GM21619 (cell line): Measurements from ENCODE around the gene RBM23.

Source experiments
- ATAC-seq: cut with Tn5 transposase; IDR thresholded peaks from one replicate; pipeline ENCODE4 v1.9.1; 2021; ENCODE audit not compliant: unreplicated experiment

RBM23 gene

DNA sequence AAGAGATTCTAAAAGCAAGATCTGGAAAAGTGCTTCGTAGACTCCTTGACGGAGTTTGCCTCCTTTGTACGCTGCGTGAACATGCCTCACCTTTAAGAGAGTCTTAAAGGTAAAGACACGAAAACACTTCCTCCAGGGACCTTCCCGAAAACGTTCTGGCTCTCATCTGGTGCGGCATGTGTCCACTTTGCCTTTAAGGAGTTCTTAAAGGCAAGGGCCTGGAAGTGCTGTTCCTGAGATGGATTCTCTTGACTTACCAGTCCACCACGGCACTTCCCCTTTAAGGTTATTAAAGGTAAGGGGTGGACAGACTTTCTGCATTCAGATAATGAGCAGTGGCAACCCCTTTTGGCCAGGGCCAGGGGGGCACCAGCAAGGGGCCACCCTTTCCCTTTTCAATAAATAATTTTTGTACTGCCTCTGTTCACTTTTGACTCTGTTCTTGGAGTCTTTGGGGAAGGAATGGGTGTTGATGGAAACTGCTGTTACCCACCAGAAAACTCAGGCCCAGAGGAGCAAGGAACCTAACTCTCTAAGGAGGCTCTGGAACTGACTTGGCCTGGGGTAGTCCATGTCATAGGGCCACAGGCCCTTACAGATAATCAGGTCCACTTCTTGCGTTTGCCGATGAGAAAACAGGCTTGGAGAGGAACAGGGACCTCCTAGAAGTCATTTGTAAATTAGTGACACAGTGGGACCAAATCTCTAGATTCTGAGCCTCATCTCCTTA is 31.5 kb downstream of the RBM23 start:
- ATAC-seq = peak; percentile 35

DNA sequence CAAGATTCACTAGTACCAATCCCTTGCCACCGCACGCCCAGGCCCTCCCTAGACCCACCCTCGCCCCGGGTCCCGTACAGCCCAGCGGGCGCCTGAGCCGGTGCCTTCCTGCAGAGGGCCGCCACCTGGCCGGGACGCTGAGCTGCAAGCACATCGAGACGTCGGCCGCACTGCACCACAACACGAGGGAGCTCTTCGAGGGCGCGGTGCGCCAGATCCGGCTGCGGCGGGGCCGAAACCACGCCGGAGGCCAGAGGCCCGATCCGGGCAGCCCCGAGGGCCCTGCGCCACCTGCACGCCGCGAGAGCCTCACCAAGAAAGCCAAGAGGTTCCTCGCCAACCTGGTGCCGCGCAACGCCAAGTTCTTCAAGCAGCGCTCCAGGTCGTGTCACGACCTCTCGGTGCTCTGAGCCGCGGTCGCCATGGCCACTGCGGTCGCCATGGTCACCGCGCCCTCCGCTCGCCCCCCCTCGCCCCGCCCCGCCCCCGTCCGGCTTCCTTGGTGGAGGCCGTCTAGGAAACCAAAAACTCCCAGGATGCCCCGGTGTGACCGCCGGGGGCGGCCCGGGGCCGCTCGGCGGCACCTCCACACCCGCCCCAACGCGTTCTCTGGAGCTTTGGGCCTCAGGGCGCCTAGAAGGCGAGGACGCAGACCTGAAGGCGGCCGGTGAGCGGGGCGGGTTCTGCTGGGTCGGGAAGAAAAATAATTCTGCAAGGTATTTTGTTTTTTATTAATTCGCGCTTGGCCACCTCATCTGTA is 32.3 kb downstream of the RBM23 start:
- peak; percentile 48 for ATAC-seq

DNA sequence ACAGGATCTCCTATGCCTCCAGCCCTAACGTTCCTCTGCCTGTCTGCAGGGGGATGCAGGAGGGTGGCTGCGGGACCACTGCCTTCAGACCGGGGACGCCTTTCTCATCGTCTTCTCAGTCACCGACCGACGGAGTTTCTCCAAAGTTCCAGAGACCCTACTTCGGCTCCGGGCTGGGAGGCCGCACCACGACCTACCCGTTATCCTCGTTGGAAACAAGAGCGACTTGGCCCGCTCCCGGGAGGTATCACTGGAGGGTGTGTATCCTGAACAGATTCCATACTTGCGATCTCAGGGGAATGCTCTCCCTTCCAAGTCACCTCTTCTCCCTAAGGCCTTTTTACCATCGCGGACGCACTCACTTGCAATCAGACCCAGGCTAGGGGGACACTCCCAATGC is 33.0 kb downstream of the RBM23 start:
- ATAC-seq = no peak

DNA sequence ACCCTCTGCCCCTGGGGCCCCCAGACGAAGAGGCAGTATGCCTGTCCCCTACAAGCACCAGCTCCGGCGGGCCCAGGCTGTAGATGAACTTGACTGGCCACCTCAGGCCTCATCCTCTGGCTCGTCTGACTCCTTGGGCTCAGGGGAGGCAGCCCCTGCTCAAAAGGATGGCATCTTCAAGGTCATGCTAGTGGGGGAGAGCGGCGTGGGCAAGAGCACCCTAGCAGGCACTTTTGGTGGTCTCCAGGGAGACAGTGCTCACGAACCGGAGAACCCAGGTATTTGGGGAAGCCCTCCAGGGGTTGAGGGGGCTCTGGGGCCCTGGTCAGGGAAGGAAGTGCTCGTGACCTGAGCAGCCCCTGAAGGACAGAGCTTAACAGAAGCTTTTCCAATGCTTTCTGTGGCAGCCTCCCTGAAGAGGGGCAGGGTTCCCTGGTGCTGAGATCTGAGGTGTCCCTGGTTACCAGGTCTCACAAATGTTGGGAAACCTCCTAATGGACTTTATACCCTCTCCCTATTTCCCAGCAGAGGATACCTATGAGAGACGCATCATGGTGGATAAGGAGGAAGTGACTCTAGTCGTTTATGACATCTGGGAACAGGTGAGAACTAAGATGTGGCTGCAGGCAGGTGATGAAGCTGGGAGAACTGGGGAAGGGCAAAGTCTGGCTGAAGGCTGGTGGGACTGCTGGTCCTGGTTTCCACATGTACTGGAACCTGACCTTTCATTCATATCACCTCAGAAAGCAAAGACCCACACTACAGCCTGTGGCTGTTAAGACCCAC is 34.0 kb downstream of the RBM23 start:
- ATAC-seq = no peak

DNA sequence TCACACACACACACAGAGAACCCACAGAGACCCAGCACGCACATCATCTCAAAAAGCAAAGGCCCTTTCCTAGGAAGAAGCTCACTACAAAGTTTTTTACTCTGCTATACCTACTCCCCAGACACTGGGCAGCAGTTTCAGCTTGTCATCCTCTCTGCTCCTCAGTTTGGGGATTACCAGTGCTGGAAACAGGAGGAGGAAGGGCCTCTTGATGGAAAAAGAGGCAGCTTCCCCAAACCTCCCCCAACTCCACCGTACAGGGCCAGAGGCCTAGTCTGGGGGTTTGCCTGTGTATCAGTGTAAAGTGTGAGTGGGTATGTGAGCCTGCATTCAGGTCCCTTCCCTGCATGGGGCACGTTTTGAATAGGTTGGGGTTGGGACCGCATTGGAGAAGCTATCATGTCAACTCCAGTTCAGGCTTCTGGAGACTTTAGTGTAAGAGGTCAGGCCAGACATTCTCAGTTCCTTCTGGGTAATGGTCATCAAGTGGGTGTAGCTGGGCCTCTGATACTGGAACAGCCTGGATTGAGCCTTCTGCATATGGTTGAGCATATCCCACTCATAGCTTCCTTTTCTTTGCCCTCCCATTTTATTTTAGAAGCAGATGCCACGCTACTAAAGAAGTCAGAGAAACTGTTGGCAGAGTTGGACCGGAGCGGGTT is 34.7 kb downstream of the RBM23 start:
- no peak for ATAC-seq

DNA sequence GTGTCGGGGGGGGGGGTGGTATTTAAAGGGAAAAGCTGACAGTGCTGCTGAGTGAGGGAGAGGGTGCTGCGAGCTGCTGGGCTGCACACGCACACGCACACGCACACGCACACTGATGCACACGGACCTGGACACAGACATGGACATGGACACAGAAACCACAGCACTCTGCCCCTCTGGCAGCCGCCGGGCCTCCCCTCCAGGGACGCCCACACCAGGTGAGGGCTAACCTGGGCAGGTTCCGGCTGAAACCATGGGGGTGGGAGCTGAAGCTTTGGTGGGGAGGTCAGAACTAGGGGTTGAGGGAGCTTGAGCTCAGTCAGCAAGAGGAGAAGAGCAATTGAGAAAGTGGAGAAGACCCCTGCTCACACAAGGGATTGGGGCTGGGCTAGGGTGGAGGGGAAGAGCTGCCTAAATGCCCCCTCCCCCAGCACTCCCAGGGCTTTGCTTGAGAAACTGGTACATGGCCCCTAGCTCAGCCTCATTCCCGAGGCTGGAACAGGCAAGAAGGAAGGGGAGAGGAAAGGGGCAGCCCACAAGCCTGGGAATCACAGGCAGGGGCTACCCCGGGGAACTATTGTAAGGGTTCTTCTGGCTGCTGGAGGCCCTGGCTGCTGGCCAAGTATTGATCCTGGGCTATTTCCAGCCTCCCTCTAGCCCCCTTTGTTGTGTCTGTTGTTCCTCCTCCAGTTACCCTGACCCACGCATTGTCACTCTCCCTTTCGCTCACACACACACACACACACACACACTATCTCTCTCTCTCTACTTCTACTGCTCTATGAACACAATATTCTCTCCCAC is 35.6 kb downstream of the RBM23 start, which contains the start of gene REM2:
Gene REM2 (plus strand): TSS at position 50 of the 804 bp plus-strand sequence. CDS start 66 bp downstream, at position 116.
- ATAC-seq = no peak

DNA sequence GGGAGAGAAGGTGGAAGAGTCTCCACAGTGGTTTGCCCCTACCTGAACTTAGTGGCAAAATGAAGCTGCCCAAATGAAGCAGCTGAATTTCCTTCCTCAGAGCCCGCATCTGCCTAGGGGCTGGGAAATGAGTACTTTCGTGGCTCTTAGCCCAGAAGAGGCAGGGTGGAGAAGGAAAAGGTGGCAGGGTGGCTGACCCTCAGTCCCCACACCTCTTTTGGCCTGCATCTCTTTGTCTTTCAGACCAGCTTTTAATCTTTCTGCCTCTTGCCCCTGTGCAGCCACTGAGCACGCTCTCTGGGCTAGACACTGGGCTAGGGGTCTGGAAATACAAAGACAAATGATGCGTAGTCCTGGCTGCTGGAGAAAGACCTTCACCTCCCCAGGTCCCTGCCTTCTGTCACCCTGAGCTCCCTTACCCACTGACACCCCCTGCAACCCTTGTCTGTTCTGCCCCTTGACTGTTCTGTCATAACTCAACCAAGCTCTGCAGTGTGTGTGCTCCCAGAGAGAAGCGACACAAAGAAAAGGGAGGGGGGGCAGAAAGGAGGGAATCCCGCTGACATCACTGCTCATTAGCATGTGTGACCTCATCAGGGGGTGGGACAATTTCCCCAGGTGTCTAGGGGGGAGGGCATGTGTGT is 36.3 kb downstream of the RBM23 start:
- no peak for ATAC-seq

DNA sequence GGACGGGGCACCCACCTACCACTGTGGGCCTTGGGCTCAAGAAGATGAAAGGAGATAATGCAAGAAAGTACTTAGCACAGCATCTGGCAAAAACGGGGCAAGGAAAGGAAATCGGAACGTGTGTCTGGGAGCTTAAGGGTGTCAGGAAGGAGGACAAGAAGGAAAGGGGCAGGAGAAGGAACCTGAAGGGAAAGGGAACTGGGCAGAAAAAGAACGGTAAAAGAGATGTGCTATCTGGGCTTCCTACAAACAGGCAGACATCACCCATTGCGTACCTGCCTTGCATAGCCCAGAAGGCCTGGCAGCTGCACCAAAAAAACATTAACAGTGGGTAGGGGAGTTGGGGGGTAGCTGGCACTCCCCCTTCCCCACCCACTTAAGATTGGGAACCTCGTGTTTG is 36.9 kb downstream of the RBM23 start:
- ATAC-seq = no peak

DNA sequence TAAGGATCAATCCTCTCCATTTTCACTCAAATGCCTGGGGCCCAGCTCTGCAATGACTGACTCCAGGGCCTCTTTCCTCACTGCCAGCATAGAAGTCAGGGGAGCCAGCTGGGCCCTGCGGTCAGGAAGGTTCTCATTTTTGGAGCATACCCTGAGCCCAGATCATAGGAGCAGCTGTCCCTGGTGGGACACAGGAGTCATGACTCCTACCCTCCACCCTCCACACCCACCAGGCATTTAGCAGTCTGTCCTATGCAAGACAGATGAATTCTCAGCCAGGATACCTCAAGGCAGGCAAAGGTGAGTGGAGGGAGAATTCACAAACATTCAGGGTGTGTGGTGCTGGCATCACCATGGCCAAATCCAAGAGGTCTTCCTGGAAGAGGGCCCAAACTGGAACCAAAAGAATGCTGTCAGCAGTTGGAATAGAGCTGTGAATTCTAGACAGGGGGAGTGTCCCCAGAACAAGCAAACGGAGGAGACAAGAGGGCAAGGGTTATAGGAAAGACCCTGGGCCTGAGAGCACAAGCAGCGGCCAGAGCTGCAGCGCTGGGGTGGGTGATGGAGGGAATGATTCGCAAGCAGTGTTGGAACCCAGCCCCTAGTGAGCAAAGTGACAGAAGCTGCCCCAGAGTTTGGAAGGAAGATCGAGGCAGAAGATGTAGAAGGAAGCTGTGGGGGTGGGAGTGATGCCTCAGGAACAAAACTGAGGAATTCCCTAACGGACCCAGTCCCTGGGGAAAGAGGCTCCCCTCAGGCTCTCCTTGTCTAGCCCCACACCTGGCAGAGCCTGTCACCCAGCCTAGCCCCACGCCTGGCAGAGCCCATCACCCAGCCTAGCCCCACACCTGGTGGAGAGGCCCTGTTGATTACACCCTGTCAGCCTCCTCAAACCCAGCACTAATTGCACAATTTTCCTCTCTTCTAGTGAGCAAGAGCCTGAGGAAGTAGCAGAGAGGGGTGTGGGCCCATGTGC is 40.4 kb downstream of the RBM23 start:
- ATAC-seq = no peak

DNA sequence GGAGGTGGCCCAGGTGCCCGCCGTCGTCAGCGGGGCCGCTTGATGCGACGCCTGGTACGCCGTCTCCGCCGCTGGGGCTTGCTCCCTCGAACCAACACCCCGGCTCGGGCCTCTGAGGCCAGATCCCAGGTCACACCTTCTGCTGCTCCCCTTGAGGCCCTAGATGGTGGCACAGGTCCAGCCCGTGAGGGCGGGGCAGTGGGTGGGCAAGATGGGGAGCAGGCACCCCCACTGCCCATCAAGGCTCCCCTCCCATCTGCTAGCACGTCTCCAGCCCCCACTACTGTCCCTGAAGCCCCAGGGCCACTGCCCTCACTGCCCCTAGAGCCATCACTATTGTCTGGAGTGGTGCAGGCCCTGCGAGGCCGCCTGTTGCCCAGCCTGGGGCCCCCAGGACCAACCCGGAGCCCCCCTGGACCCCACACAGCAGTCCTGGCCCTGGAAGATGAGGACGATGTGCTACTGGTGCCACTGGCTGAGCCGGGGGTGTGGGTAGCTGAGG is 41.9 kb downstream of the RBM23 start:
- no peak for ATAC-seq

DNA sequence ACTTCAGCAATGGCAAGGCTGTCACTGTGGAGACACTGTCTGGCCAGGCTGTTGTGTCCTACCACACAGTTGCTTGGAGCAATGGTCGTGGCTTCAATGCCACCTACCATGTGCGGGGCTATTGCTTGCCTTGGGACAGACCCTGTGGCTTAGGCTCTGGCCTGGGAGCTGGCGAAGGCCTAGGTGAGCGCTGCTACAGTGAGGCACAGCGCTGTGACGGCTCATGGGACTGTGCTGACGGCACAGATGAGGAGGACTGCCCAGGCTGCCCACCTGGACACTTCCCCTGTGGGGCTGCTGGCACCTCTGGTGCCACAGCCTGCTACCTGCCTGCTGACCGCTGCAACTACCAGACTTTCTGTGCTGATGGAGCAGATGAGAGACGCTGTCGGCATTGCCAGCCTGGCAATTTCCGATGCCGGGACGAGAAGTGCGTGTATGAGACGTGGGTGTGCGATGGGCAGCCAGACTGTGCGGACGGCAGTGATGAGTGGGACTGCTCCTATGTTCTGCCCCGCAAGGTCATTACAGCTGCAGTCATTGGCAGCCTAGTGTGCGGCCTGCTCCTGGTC is 43.1 kb downstream of the RBM23 start:
- ATAC-seq = no peak

DNA sequence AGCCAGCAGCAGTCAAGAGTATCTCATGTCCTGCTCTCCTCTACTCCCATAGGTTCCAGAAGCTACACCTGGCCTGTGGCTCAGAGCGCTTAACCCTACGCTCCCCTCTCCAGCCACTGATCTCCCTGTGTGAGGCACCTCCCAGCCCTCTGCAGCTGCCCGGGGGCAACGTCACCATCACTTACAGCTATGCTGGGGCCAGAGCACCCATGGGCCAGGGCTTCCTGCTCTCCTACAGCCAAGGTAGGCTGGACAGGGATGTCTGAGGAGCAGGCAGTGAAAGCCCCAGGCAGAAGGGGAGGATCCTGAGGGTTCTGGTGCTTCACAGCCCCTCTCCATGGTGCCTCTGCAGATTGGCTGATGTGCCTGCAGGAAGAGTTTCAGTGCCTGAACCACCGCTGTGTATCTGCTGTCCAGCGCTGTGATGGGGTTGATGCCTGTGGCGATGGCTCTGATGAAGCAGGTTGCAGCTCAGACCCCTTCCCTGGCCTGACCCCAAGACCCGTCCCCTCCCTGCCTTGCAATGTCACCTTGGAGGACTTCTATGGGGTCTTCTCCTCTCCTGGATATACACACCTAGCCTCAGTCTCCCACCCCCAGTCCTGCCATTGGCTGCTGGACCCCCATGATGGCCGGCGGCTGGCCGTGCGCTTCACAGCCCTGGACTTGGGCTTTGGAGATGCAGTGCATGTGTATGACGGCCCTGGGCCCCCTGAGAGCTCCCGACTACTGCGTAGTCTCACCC is 43.8 kb downstream of the RBM23 start:
- ATAC-seq = no peak

DNA sequence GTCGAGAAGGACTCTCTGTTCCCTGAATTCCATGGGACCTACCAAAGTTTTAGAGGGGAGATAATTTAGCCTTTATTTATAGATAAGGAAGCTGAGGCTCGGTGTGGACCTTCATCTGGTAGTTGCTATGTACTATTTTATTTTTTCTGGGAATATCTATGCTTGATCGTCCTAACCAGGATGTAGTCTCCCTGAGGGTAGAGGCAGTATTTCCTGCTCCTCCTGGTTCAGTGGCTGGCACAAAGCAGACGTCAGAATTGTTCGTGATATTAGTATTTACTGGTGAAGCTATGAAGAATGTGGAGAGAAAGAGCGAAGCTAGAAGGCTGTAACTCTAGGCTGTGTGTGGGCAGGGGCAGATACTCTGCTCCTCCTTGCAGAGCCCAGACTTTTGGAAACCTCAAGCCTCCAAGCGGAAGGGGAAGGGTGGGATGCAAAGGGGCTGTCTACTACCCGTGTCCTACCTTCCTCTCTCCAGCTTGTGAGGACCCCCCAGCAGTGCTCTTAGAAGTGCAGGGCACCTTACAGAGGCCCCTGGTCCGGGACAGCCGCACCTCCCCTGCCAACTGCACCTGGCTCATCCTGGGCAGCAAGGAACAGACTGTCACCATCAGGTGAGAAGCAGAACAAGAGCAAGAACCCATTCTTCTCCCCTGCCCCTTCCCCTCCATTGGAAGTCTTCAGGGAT is 46.0 kb downstream of the RBM23 start:
- ATAC-seq = no peak

DNA sequence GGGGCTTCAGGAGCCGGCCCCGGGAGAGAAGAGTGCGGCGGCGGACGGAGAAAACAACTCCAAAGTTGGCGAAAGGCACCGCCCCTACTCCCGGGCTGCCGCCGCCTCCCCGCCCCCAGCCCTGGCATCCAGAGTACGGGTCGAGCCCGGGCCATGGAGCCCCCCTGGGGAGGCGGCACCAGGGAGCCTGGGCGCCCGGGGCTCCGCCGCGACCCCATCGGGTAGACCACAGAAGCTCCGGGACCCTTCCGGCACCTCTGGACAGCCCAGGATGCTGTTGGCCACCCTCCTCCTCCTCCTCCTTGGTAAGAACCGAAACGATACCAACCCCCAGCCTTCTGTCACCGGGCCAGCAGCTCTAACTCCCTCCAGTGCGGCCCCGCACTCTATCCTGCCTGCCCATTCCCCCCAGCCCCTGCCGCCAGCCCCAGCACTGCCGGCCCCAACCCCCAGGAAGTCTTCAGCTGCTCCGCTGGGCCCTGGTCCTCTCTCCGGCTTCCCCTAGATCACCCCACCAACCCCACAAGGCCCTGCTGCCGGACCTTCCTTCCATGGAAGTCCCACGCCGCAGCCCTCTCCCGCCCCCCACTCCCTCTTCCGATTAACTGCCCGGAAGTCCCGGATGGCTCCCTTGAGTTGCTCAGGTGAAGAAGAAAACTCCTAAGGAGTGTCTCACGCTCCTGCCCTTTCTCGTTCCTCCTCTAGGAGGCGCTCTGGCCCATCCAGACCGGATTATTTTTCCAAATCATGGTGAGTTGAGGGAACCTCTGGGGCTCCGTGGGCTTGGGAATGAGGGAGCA is 46.7 kb downstream of the RBM23 start:
- ATAC-seq = peak; percentile 25

DNA sequence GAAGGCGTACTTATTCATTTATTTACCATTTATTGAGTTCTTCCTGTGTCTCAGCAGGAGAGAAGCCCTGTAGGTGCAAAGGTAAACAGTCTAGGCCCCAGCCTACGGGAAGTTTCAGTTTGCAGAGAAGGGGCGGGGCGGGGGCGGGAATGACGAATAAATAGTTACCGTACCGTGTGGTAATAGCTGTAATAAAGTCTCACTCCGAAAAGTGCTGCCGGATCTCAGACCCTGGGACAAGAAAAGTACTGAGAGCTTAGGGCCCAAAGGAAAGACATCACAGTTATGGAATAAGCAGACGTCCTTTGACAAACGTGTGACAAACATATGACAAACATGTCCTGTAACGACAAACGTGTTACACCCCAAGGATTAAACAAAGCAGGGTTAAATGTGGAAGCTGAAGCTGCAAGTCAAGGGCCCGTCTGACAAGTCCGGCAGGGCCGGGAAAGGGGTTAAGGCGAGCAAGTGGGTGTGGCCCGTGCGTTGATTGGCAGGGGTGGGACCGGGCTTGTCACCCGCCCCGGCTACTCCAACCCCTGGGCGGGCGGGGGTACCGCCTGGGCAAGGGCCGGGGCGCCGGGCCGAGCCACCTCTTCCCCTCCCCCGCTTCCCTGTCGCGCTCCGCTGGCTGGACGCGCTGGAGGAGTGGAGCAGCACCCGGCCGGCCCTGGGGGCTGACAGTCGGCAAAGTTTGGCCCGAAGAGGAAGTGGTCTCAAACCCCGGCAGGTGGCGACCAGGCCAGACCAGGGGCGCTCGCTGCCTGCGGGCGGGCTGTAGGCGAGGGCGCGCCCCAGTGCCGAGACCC is 47.5 kb downstream of the RBM23 start, which contains the start of gene LRP10:
Gene LRP10 (plus strand): TSS at position 517 of the 809 bp plus-strand sequence. CDS start 564 bp downstream, outside the sequence.
- ATAC-seq = peak; percentile 77
